GM19351 (cell line): ENCODE measurements around the gene CPNE2.

ENCODE experiments used
- ATAC-seq: cut with Tn5 transposase; IDR thresholded peaks from one replicate; pipeline ENCODE4 v1.9.1; 2021; ENCODE audit warnings: mild to moderate bottlenecking, moderate library complexity; ENCODE audit not compliant: unreplicated experiment

The CPNE2 gene

GRCh38 chr16:57143149-57143921, 51.0 kb downstream of the CPNE2 start:
- ATAC-seq = no peak

DNA sequence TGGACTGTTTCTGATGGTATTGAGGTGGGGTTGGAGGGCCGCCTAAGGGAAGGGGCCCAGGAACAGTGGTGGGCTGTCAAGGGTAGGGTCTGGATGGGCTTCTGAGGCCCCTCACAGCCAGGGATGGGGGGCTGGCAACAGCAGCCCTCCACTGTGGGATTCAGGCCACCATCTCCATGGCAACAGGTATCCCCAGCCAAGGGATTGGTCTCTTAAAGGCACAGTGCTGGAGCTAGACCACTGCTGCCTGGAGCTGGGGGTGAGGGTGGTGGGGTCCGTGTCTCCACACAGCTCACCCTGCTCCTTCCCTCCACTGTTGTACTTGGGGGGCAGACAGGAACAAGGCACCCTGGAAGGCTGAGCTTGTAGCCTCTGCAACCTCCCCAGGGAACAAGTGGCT, 51.6 kb downstream of the CPNE2 start:
- ATAC-seq = no peak

DNA sequence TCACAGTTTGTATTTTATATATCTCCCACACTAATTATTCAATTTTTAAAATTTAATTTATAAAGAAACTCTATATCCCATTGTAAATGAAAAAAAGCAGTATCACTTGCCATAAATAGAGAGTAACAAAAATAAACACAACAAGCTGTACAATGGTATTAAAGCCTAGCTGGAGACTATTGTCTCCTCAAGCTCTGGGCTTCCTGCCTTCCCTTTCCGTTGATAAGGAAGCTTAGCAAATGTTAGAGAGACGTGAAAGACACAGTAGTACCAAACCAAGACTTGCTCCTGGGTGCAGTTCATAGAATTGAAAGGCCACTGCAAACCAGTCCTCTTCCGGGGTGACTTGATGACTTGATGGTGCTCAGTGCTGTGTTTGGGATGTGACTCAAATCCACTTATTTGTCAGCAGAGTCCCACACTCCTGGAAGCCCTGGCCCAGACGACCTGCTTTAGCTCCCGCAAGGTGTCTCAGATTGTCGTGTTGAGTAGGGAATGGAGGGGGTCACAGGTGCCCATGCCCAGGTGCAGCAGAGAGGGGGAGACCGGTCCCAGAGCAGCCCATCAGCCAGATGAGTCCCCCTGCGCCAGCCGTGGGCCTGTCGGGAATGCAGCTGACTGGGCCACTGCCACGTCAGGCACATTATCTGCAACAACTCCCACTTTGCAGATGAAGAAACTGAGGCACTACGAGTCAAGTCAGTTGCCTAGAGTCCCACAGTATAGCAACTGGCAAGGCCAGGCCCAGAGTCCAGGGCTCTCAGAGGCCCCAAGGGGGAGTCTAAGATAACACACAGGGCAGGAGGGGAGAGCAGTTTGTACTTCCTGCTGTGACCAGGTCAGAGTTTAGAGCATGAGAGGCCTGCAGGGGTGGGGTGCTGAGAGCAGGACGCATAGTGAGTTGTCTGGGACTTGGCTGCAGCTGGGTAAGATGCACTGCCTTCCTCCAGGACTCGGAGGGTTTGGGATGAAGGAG, 53.0 kb downstream of the CPNE2 start:
- no peak for ATAC-seq

- no peak for ATAC-seq
These were observed 53.8 kb downstream of the CPNE2 start for GRCh38 chr16:57146040-57146647.

DNA sequence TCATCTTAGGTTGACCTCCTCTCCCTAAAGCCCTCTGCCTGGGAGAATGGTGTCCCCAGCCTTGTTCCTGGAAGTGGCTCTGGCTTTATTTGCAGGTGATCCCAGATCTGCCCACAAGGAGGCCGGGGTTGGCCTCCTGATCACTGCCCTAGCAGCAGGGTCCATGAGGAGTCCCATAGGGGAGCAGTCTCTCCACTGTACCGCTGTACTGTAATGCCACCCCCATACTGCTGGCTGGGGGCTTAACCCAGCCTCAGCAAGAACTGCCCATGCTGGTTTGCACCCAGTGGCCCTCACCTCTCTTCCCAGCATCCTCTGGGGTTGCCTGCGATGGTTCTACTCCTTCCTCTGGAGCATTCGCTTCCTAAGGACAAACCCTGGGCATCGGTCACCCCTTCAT, 54.4 kb downstream of the CPNE2 start:
- ATAC-seq = no peak

DNA sequence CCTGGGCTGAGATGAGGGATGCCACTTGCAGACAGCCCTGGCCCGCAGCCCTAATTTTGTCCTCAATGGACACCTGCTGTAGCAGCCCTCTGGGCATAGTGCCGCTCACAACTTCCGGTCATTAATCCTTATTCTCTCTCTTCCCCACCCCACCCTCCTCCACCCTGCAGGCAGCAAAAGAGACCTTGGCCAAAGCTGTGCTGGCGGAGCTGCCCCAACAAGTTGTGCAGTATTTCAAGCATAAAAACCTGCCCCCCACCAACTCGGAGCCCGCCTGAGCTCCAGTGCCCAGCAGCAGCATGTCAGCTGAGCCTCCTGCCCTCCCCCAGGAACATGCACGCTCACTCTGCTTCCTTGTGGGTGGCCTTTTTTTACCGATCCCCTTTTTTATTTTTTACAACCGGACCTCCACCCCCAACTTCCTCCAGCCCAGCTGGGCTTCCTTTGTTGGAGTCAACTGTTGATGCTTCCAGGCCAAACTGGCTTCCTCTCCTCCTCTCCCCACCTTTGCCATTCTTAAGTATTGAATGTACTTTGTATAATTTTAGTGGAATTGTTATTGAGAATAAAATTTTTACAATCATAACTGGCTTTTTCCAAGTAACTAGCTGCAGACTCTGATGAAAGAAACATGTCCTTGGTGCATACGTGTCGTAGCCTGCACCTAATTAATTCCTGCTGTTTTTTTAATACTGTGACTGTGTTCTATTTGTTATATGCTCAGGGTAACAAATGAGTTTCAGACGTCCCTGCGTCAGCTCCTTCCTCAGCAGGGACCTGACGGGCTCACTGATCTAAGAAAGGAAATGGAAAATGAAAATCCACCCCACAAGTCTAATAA, 55.2 kb downstream of the CPNE2 start:
- no peak for ATAC-seq

DNA sequence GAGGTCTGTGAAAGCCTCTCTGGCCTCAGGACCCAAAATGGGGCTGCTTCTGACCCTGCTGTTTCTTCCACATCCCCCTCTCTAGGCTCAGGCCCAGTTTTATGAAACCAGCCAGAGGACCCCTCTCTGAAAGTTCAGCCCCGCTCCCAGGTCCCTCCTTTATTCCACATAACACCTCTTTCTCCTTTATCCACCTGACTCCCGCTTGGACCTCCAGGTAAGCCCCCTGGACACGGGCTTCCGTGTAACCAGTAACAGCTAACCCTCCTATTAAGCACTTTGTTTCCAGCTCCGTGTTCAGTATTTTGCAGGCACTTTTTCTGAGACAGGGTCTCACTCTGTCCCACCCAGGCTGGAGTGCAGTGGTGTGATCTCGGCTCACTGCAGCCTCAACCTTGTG, 56.1 kb downstream of the CPNE2 start:
- ATAC-seq = no peak

DNA sequence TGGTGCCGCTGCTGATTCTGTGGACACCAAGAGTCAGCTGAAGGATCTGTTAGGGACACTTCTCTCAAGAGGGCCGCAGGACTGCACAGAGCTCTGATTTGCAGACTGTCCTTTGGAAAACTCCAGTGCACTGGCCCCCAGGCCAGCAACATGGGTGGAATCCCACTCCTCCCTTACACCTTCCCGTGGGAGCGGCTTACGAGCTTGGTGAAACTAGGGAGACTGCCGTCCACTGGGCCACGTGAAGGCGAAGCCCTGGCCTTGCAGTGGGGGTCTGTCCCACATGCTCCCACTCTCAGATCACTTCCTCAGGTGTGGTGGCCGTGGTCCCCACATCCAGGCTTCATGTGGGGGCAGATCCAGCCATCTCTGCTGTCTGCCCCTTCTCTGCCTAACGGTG, 57.0 kb downstream of the CPNE2 start:
- no peak for ATAC-seq

DNA sequence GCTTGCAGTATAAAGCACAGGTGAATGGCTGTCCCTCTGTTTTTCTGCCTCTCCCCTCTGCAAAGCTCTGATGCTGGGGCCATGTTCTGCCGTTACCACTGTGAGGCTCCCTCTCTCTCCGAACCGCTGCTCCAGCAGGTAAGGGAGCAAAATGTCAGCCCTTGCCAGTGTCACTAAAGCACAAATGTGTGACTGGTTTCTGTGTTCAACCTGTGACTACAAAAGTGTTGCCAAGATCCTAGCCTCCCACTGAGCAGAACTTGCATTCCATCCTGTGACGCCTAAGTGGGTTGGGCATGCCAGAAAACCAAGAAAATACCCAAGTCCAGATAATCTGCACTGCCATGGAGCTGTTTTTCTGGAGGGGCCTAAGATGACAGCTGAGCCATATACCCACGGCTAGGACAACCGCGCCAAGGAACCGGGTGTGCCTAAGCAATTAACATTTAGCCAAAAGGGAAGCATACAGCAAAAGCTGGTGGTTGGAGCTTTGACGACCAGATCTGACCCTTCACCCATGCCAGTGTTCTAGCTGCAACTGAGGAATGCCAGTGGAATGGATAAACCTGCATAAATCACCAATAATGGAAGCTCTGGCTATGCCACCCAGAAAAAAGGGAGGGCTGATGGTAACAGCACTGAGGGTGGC, 58.4 kb downstream of the CPNE2 start:
- ATAC-seq = no peak

GRCh38 chr16:57151369-57151768, 59.0 kb downstream of the CPNE2 start:
- ATAC-seq = no peak

DNA sequence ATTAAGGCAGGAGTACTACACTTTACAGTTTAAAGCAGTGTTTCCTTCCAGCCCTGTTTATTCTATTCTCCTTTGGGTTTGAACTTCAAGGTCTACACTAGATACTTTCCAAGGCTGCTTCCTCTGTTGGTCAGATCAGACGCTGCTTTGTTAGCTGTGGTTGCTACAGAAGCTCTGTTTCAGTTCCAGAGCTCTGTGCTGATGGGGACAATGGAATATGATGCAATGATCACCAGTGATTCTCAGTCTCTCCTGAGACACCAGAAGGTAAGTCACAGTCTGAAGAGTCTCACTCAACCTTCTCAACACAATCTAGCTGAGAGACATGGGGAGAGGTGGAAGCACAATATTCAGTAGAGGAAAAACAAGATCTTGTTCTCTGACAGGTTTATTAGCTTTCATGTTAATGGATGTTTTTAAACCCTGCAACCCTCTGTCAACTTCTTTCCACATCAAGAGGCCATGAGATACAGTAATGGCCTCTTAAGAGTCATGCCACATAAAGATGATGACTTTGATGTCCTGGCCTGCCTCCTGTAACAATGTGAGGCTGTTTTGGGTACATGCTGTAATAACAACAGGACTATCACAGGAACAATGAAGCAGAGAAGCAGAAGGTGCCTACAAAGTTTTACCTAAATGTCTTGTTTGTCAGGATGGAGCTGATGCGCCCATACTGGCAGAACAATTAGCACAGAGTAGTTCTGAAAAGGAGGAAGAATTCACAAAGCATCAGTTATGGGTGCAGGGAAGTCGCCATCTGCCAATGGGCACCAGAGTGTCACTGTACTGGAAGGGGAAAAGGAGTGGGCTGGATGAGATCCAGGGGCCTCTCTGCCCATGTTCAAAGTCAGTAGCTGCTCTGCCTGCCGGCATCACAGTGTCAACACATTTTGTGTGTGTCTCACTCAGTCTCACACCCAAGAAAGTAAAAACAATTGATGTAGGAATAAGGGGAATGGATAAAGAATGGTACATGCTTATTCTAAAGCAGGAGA, 60.0 kb downstream of the CPNE2 start:
- no peak for ATAC-seq

DNA sequence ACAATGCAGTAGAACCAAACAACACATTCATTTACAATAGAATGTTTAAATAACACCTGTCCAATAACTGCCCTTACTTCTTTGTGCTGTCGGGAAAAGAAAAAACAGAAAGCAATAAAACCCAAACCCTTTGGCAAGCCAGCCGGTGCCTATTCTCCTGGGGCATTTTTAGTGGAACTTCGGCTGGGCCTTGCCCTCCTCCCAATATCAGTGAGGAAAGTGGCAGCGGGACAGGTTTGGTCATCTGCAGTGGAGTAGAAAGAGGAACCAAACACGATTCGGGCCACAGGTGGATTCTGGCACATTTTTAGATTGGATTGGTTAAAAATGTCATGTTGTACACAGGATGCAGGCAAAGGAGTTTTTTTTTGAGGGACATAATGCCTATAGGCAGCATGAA, 61.5 kb downstream of the CPNE2 start:
- ATAC-seq = no peak

GRCh38 chr16:57155702-57156350, 63.4 kb downstream of the CPNE2 start:
- no peak for ATAC-seq

DNA sequence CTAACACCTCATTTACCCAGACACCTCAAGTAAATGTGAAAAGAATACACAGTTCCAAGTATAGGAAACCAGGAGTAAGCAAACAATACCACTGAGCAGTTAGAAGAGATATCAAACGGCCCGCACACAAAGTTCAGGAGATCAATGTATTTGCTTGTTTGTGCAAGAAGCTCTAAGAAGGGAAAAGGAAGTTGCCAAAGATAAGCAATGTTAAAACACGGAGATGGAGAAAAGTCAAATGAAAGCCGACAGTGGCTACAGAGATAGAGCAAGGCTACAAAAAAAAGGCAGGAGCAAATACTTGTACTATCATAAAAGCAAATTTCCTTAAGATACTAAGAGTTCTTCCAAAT, 63.9 kb downstream of the CPNE2 start:
- ATAC-seq = no peak

DNA sequence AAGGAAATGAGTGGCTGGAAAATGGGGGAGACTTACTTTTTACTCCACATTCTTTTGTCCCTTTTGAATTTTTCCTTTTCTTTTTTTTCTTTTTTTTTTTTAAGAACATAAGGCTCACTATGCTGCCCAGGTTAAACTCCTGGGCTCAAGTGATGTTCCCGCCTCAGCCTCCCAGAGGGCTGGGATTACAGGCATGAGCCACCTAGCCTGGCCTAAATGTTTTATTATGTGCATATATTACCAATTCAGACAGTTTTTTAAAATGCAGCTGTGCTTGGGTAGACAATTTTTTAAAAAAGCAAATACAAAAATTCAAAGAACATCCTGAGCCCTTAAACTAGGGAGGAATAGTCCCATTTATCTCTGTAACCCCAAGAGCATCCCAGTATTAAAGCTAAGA, 65.2 kb downstream of the CPNE2 start:
- no peak for ATAC-seq

DNA sequence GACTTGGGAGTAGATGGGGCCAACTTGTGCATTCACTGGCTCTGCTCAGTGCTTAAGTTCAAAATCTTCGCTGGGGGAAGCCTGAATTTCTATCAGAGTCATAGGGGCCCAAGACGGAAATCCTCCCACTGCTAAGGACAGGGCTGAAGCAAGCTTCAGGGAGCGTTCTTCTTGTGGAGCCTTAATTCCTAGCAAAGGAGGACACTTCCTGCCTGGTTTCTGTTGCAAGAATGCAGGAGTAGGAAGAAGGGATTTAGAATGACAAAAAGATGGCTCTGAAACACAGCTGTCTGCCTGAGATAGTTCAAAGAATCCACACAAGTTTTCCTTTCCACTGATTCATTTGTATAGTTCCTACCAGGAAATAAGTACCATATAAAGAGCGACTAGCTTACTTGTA, 67.1 kb downstream of the CPNE2 start:
- no peak for ATAC-seq

DNA sequence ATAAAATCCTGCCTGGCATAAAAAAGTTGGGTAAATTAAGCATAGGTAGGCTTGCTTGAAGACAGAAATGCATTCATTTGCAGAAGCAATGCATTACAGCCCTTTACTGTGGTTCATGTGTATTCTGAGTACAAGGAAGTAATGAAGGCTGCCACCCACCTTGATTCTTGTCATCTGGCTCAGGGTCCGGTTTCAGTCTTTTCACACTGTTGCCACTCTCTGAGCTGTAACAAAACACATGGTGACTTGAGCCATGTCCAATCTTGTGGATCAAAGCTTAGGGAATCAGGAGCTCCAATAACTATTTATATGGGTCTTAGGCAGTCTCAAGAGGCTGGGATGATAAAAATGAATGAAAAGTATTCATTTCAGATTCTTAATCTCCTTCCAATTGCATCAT, 71.5 kb downstream of the CPNE2 start:
- ATAC-seq = no peak

- no peak for ATAC-seq
These were observed 73.1 kb downstream of the CPNE2 start for GRCh38 chr16:57165483-57165882.

DNA sequence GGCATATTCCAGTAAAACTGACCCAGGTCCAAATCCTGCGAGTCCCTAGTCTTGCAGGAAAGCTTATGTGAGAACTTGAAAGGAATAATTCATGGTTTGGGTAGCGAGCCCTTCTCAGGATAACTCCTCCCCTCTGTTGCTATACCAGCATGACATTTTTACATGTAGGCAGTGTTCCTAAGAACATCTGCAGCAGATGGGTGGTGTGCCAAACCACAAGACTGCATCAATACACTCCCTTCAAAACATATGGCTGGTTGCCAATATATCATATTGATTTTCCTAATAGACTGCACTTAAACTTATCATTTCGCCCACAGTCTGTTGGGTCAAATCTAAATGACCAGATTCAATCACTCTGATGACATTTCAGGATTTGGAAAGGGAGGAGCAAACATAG, 73.6 kb downstream of the CPNE2 start:
- ATAC-seq = no peak
